Dendritic cell treated with granulocyte-macrophage colony-stimulating factor and Interleukin-4, amounts not matched to agents 40 ng/mL and 50 ng/mL, for 4 days (primary cell): ENCODE data around the gene NFIX.
A peak's percentile ranks its signal among the peaks of the same experiment; 100 is the strongest.

ENCODE experiments used
- H3K27ac Mint-ChIP-seq: one replicate; pipeline ENCODE4 v1.8.0; 2022; ENCODE audit warnings: mild to moderate bottlenecking, mixed read lengths
- H3K27me3 Mint-ChIP-seq: one replicate; pipeline ENCODE4 v1.8.0; 2022; ENCODE audit warnings: mild to moderate bottlenecking, mixed read lengths
- H3K36me3 Mint-ChIP-seq: one replicate; pipeline ENCODE4 v1.8.0; 2022; ENCODE audit warnings: low read depth, mixed read lengths
- H3K4me1 Mint-ChIP-seq: one replicate; pipeline ENCODE4 v1.8.0; 2022; ENCODE audit warnings: low read depth, mixed read lengths
- H3K4me3 Mint-ChIP-seq: one replicate; pipeline ENCODE4 v1.8.0; 2022; ENCODE audit warnings: mild to moderate bottlenecking, moderate library complexity, mixed read lengths
- H3K9me3 Mint-ChIP-seq: one replicate; pipeline ENCODE4 v1.8.0; 2022; ENCODE audit warnings: mixed read lengths
- intact Hi-C: fragments of 100-400 bp; cut with micrococcal nuclease; formaldehyde crosslinking; loops from one replicate; pipeline ENCODE4 v1.15.0; 2022

Gene NFIX

DNA sequence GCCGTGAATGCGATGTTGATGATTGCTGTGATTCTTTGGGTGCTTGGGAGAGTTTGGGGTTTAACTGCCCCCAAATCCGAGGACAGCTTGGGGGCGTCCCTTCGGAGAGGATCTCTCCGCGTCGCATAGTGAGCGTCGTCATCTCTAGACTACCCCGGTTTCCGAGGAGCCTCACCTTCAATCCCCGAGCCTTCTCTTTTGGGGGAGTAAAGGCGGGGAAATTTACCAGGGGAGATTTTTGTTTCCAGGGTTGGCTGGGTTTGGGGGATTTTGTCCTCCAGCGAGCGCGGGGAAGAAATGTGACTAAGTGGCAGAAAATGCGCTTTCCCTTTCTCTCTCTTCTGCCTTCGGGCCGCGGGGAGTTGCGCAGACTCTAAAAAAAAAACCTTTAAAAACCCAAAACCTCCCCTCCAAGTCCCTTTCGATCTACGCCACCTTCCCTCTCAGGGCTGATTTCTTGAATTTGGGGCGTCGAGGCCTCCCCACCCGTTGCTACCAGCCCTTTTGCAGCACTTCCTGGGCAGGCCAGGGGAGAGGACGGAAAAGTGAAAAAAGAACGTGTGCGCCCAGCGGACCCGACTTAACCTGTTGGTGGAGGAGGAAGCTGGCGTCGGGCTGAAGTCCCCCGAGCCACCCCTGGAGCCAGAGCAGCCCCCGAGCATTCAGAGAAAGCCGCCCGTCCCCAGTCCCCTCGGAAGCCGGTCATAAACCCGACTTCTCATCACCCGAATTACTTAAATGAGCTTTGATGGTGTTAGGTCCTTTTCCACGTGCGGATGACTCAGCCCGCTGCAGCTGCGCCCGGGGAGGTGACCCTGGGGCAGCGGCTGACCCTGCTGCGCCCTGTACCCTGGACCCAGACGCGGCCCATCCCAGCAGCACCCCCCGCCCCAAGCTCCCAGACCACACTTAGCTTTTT is 17.7 kb downstream of the NFIX start:
- H3K9me3 Mint-ChIP-seq: no peaks in the 10 kb centered on the region
- H3K27me3 Mint-ChIP-seq: peaks cover 84% of the 10 kb centered on the region
- H3K4me3 Mint-ChIP-seq: peak overlapping the region; percentile 81
- H3K36me3 Mint-ChIP-seq: no peaks in the 10 kb centered on the region
- peak overlapping the region; percentile 35 for H3K27ac Mint-ChIP-seq
- intact Hi-C loops: no loop called here
- H3K4me1 Mint-ChIP-seq: peaks cover 31% of the 10 kb centered on the region

DNA sequence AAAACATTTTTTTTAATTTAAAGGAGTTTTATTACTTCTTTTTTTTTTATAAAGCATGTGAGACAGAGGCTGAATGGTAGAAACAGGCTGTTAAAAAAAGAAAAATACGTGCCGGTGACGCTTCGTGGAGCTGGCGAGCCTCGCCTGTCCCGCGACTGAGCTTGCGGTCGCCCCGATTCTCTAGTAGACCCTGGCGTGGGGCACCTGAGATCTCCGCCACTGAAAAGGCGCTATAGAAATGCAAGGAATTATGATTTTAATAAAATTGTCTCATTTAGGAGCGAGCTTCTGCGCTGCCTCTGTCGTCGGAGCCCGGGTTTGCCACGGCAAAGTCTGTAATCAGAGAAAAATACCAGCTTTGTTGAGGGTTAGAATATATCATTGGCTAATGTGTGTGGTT is 18.4 kb downstream of the NFIX start:
- peak overlapping the region; percentile 67 for H3K4me3 Mint-ChIP-seq
- no peaks in the 10 kb centered on the region for H3K36me3 Mint-ChIP-seq
- intact Hi-C loops: no loop called here
- H3K27ac Mint-ChIP-seq: no peak overlapping the region
- no peaks in the 10 kb centered on the region for H3K9me3 Mint-ChIP-seq
- peaks cover 31% of the 10 kb centered on the region for H3K4me1 Mint-ChIP-seq
- H3K27me3 Mint-ChIP-seq: peaks cover 83% of the 10 kb centered on the region

DNA sequence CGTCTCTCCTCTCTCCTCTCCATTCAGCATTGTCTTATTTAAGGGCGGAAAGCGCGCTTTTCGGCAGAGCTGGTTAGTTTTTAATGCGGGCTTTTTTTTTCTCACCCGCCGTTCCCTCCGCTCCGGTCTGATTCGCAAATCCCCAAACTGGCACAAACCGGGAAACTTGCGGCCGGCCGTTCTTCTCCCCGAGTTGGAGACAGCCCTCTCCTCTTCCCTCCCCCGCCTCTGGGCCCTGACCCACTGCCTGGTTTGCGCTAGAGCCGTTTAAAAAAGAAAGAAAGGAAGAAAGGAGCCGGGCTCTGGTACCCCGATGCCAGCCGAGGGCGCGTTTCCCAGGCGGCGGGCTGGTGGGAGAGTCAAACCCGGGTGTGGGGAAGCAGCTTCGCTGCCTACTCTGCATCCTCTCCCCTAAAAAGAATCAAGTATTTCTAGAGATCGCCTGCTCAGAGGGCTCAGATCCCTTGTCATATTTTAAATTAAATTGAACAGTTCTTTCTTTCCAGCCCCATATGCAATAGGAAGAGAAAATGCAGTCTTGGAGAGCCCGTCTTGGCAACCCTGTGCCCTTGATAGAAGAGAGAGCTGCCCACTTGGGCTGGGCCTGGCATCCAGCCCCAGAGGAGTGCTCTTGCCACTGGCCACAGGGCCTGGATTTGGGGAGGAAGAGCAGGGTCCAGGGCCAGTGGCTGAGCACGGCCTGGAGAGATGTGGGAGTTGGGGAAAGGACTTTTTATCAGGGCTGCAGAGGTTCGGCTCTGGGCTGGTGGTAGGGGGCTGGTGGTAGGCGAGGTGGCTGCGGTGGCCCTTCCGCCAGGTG is 19.0 kb downstream of the NFIX start:
- H3K9me3 Mint-ChIP-seq: no peaks in the 10 kb centered on the region
- peaks cover 76% of the 10 kb centered on the region for H3K27me3 Mint-ChIP-seq
- peak overlapping the region; percentile 67 for H3K4me3 Mint-ChIP-seq
- no peak overlapping the region for H3K27ac Mint-ChIP-seq
- intact Hi-C loops: no loop called here
- H3K36me3 Mint-ChIP-seq: no peaks in the 10 kb centered on the region
- peaks cover 31% of the 10 kb centered on the region for H3K4me1 Mint-ChIP-seq

- Mint-ChIP-seq H3K4me1 (peaks cover 31% of the 10 kb centered on the region), H3K36me3 (no peaks in the 10 kb centered on the region), H3K27me3 (peaks cover 74% of the 10 kb centered on the region), H3K4me3 (no peak overlapping the region), H3K27ac (no peak overlapping the region), H3K9me3 (no peaks in the 10 kb centered on the region)
- intact Hi-C loops: no loop called here
These were observed 19.6 kb downstream of the NFIX start for GRCh38 chr19:13014921-13015280.

- H3K27ac Mint-ChIP-seq: no peak overlapping the region
- H3K9me3 Mint-ChIP-seq: no peaks in the 10 kb centered on the region
- H3K27me3 Mint-ChIP-seq: peaks cover 71% of the 10 kb centered on the region
- intact Hi-C loops: no loop called here
- H3K36me3 Mint-ChIP-seq: no peaks in the 10 kb centered on the region
- peaks cover 26% of the 10 kb centered on the region for H3K4me1 Mint-ChIP-seq
- H3K4me3 Mint-ChIP-seq: no peak overlapping the region
These were observed 20.3 kb downstream of the NFIX start for GRCh38 chr19:13015361-13016223.

DNA sequence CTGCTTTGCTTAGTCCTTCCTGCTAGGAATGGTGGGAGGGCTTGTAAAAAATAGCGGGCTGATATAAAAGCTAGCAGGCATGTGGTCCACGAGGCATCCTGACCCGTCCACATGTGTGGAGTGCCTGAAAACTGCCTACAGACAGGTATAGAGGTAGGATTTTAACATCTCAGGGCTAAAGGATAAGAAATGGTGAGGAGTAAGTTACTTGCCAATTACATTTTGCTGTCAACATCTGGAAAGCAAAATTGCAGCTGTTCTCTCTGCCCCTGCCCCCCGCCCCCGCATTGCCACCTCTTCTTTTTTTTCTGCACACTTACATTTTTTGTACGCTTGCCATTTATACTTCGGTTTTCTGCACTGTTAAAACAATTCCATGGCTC is 21.0 kb downstream of the NFIX start:
- Mint-ChIP-seq H3K27me3 (peaks cover 66% of the 10 kb centered on the region), H3K9me3 (no peaks in the 10 kb centered on the region), H3K27ac (no peak overlapping the region), H3K4me1 (peaks cover 26% of the 10 kb centered on the region), H3K36me3 (no peaks in the 10 kb centered on the region), H3K4me3 (no peak overlapping the region)
- intact Hi-C loops: no loop called here

DNA sequence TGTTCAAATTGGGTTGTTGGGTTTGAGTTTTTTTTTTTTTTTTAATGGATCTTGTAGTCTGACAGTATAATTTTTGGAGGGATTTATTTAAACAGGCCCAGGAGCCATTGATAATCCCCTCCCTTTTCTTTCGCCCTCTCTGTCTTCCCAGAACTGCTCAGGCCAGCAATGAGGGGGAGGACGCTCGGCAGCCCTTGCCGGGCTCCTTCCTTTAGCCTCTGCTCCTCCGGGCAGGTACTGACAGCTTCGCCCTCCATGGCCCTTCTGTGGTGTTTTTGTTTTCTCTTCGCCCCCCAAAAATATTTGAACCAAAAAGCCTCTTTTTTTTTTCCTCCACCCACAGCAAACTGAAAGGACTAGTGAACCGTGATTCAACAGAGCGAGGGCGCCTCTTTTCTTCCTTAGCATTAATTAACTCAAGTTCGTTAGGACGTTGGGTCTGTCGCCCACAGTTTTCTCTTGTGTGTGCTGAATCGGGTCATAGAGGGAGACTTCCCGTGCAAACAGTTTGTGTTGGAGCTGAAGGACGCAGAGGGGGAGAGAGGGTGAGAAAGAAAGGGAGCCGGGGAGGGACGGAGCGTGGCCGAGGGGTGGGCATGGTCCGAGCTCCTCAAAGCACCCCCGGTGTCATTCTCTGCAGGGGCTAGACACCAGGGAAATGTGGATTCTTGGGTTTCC is 21.5 kb downstream of the NFIX start:
- Mint-ChIP-seq H3K36me3 (no peaks in the 10 kb centered on the region), H3K4me1 (peaks cover 26% of the 10 kb centered on the region), H3K9me3 (no peaks in the 10 kb centered on the region), H3K4me3 (no peak overlapping the region), H3K27me3 (peaks cover 64% of the 10 kb centered on the region), H3K27ac (no peak overlapping the region)
- intact Hi-C loops: no loop called here

DNA sequence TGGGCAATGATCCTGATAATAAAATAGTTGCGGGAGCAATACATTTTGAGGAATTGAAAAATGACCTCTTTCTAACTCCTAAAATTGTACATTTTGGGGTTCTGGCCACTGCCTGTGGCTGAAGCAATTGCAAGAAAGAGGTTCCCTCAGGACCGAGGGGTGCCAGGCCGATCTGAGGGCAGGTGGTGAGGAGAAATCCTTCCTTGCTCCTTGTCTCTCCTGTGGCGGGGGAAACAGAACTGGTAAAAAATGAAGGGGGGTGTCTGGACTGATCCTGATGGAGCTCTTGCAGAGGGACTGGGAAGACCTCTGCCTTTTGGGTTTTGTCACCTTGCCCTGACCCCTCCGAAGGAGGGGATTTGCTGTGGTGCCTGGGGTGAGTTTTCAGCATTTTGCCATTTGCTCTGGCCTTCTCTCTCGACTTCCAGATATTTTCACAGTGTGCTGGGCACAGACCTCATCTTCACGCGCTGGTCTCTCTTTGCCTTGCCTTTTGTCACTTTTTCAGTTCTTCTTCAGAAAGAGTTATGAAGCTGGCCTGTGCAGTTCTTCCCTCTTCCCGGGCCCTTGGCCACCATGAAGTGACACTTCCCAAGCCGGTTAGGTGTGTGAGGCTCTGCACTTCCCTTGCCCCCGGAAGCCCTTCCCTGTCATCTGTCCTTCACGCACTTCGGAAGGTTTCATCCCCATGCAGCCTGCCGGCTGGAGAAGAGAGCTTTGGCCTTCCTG is 22.2 kb downstream of the NFIX start:
- Mint-ChIP-seq H3K9me3 (no peaks in the 10 kb centered on the region), H3K4me3 (no peak overlapping the region), H3K27ac (no peak overlapping the region), H3K36me3 (no peaks in the 10 kb centered on the region), H3K4me1 (peaks cover 29% of the 10 kb centered on the region), H3K27me3 (peaks cover 66% of the 10 kb centered on the region)
- intact Hi-C loops: no loop called here

DNA sequence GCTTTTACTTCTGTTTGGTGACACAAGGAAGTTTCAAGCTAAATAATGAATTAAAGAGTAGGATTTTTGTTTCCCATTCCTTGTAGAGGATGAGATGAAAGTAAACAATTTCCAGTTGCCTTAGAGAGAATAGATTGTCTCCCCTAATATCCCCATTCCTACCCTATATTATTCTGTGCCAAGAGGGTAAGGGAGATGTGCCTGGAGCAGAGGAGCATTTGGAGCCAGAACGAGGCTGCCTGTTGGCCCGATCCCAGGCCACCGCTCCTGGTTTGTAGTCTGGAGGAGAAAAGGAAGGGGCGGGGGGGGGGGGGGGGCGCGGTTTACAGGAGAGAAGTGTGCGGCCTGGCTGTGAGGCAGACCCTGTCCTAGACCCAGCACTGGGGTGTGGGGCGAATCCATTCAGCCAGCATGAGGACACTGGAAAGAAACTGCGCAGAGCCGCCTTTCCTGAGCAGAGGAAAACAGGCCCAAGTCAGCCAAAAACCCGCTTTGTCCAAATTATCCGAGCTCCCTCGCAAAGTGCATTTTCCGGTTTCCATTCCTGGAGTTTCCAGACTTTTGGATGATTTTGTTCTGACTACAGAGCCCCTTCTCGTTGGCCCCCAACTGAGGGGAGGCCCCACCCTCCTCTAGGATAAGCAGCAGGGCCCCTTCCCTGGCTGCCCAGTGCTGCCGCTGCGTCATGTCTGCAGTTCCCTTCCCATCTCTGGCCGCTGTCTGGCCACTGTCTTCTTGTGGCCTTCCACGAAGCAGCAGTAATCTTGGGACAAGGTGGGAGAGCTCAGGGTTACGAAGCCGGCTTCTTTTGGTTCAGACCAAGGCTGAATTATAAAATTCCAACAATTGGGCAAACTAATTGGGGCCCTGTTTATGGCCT is 23.0 kb downstream of the NFIX start:
- H3K27me3 Mint-ChIP-seq: peaks cover 63% of the 10 kb centered on the region
- H3K4me1 Mint-ChIP-seq: peaks cover 27% of the 10 kb centered on the region
- no peak overlapping the region for H3K4me3 Mint-ChIP-seq
- H3K36me3 Mint-ChIP-seq: no peaks in the 10 kb centered on the region
- no peak overlapping the region for H3K27ac Mint-ChIP-seq
- no peaks in the 10 kb centered on the region for H3K9me3 Mint-ChIP-seq
- intact Hi-C loops: no loop called here

GRCh38 chr19:13019332-13019731 is 24.1 kb downstream of the NFIX start:
- intact Hi-C loops: no loop called here
- Mint-ChIP-seq H3K27me3 (peaks cover 62% of the 10 kb centered on the region), H3K27ac (no peak overlapping the region), H3K9me3 (no peaks in the 10 kb centered on the region), H3K36me3 (no peaks in the 10 kb centered on the region), H3K4me3 (no peak overlapping the region), H3K4me1 (peaks cover 23% of the 10 kb centered on the region)

DNA sequence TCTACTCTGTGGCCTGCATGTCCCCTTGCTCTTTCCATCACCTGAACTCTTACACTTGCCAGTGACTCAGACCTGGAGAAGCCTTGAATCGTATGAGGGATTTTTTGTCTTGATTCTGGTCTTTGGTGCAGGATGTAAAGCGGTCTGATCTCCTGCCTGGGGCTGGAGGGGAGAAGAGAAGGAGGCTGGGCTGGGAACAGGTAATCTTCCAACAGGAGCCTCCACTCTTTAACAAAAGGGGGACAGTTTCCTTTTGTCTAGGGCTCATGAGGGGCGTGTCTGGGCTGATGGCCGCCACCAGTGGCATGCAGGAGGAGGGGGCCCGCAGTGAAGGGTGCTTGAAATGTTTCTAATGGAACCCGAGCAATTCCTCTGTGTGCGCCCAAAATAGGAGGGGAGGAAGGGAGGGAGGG is 24.7 kb downstream of the NFIX start:
- H3K4me3 Mint-ChIP-seq: no peak overlapping the region

GRCh38 chr19:13022111-13022858 is 27.0 kb downstream of the NFIX start:
- Mint-ChIP-seq H3K27ac (peak overlapping the region; percentile 49), H3K4me1 (peaks cover 26% of the 10 kb centered on the region), H3K9me3 (no peaks in the 10 kb centered on the region), H3K36me3 (no peaks in the 10 kb centered on the region), H3K27me3 (peaks cover 58% of the 10 kb centered on the region), H3K4me3 (peak overlapping the region; percentile 58)
- intact Hi-C loops: no loop called here

More for the DNA sequence above, 24.7 kb downstream of the NFIX start:
- intact Hi-C loops: no loop called here
- Mint-ChIP-seq H3K36me3 (no peaks in the 10 kb centered on the region), H3K27ac (no peak overlapping the region), H3K4me1 (peaks cover 25% of the 10 kb centered on the region), H3K9me3 (no peaks in the 10 kb centered on the region), H3K27me3 (peaks cover 62% of the 10 kb centered on the region)
